SK-N-SH (cell line): ENCODE data around the gene SCAANT1.

ENCODE experiments used
- TAF1 ChIP-seq: IDR thresholded peaks from 2 replicates; pipeline ENCODE4 v1.6.1; 2012; ENCODE audit warnings: low read depth, mild to moderate bottlenecking, low read length, moderate library complexity, borderline replicate concordance
- TF ChIP-seq, protein P1 (sequence below): fragments of 150-350 bp; IDR thresholded peaks from 2 replicates; pipeline ENCODE4 v1.6.1; 2017; ENCODE audit warnings: antibody characterized with exemption, low read length, low read depth, borderline replicate concordance

DNA sequence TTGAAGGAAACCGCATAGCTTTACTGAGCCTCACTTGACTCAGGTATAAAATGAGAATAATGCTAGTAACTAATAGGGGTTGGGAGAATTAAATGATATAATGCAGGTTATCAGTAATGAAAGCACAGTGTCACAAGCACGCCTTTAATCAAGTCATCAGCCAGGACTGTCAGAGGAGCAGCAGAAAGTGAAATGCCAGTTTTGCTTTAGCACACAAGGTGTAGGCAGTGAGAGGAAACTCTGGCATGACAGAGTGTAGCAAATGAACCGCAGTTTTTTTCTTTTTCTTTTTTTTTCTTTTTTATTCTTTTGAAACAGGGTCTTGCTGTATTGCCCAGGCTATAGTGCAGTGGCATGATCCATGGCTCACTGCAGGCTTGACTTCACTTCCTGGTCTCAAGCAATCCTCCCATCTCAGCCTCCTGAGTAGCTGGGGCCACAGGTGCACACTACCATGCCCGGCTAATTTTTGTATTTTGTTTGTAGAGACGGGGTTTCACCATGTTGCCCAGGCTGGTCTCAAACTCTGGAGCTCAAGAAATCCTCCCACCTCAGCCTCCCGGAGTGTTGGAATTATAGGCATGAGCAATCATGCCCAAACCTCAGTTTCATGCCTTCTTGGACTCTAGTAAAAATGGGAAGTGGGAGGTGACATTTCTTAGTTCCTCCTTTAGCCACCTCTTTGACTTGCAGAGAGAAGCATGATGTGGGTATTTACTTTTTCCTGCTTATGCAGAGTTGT, 9.7 kb upstream of the SCAANT1 start:
- TF ChIP-seq, protein P1, sequence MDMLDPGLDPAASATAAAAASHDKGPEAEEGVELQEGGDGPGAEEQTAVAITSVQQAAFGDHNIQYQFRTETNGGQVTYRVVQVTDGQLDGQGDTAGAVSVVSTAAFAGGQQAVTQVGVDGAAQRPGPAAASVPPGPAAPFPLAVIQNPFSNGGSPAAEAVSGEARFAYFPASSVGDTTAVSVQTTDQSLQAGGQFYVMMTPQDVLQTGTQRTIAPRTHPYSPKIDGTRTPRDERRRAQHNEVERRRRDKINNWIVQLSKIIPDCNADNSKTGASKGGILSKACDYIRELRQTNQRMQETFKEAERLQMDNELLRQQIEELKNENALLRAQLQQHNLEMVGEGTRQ: no peak
- TF ChIP-seq TAF1: no peak
